ENCODE results near the gene EYA4. TPM values are rescaled to one million over a fixed set of nuclear protein-coding genes. Genes with fewer than 3 reads are reported as not detected.

EYA4 gene
- total and polyA plus RNA-seq, 7 donors = 0.01 to 8.6 (median 0.82) TPM; not detected in 2

GRCh38 chr6:133352046-133352445 lies 110.9 kb downstream of the EYA4 start:
- intact Hi-C loops (cut with DNase I) = no loop called here
- DNase-seq = no peak

GRCh38 chr6:133353061-133353460 lies 111.9 kb downstream of the EYA4 start:
- DNase-seq = no peak
- H3K27me3 ChIP-seq = no peaks in the 10 kb centered on the region
- no peaks in the 10 kb centered on the region for H3K36me3 ChIP-seq
- H3K27ac ChIP-seq = no peak overlapping the region
- WGBS, 2 donors = 0 to 44% methylated on average over 1 of the region's 1 CpG
- TF ChIP-seq EP300 (IDR thresholded peaks at IDR 0.05) (no peak), POLR2AphosphoS5 (IDR thresholded peaks at IDR 0.05) (no peak)
- no peak overlapping the region for H3K4me3 ChIP-seq
- H3K9me3 ChIP-seq = no peaks in the 10 kb centered on the region
- intact Hi-C loops (cut with DNase I) = no loop called here
- no peaks in the 10 kb centered on the region for H3K4me1 ChIP-seq

More at GRCh38 chr6:133352046-133352445, 110.9 kb downstream of the EYA4 start:
- Histone ChIP-seq H3K27me3 (no peaks in the 10 kb centered on the region), H3K9me3 (no peaks in the 10 kb centered on the region), H3K4me3 (no peak overlapping the region), H3K36me3 (no peaks in the 10 kb centered on the region), H3K27ac (no peak overlapping the region), H3K4me1 (no peaks in the 10 kb centered on the region)
- WGBS, 2 donors = 74 to 88% methylated on average over 1 of the region's 1 CpG
- TF ChIP-seq, protein P1, sequence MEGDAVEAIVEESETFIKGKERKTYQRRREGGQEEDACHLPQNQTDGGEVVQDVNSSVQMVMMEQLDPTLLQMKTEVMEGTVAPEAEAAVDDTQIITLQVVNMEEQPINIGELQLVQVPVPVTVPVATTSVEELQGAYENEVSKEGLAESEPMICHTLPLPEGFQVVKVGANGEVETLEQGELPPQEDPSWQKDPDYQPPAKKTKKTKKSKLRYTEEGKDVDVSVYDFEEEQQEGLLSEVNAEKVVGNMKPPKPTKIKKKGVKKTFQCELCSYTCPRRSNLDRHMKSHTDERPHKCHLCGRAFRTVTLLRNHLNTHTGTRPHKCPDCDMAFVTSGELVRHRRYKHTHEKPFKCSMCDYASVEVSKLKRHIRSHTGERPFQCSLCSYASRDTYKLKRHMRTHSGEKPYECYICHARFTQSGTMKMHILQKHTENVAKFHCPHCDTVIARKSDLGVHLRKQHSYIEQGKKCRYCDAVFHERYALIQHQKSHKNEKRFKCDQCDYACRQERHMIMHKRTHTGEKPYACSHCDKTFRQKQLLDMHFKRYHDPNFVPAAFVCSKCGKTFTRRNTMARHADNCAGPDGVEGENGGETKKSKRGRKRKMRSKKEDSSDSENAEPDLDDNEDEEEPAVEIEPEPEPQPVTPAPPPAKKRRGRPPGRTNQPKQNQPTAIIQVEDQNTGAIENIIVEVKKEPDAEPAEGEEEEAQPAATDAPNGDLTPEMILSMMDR (IDR thresholded peaks at IDR 0.05) = no peak
- TF ChIP-seq EP300 (IDR thresholded peaks at IDR 0.05) = no peak
- no peak for TF ChIP-seq POLR2AphosphoS5 (IDR thresholded peaks at IDR 0.05)
- TF ChIP-seq POLR2A (IDR thresholded peaks at IDR 0.05) = no peak

DNA sequence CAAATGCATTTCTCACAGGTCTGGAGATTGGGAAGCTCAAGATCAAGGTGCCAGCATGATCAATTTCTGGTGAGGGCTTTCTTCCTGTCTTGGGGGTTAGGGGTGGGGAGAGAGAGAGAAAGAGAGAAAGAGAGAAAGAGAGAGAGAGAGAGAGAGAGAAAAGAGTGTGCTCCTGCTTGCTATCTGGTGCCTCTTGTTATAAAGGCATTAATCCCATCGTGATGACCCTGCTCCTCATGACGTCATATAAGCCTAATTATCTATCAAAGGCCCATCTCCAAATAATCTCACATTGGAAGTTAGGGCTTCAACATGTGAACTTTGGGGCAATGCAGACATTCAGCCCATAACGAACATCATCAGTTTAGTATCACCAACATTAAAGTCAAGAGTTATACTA lies 114.8 kb downstream of the EYA4 start:
- no peaks in the 10 kb centered on the region for H3K4me1 ChIP-seq
- no peaks in the 10 kb centered on the region for H3K9me3 ChIP-seq
- no peak overlapping the region for H3K27ac ChIP-seq
- no peak for TF ChIP-seq POLR2AphosphoS5 (IDR thresholded peaks at IDR 0.05)
- TF ChIP-seq POLR2A (IDR thresholded peaks at IDR 0.05) = no peak
- TF ChIP-seq, protein P1 (IDR thresholded peaks at IDR 0.05) = no peak
- TF ChIP-seq EP300 (IDR thresholded peaks at IDR 0.05) = no peak
- no peaks in the 10 kb centered on the region for H3K36me3 ChIP-seq
- WGBS, 2 donors = 80 to 87% methylated on average over 3 of the region's 3 CpGs
- H3K27me3 ChIP-seq = no peaks in the 10 kb centered on the region
- intact Hi-C loops (cut with DNase I) = no loop called here
- no peak overlapping the region for H3K4me3 ChIP-seq
- no peak for DNase-seq

GRCh38 chr6:133358574-133359150 lies 117.5 kb downstream of the EYA4 start:
- Histone ChIP-seq H3K27ac (no peak overlapping the region), H3K36me3 (no peaks in the 10 kb centered on the region), H3K4me3 (no peak overlapping the region), H3K27me3 (no peaks in the 10 kb centered on the region), H3K4me1 (no peaks in the 10 kb centered on the region), H3K9me3 (no peaks in the 10 kb centered on the region)
- 69 to 72% methylated on average over 5 of the region's 5 CpGs for WGBS, 2 donors
- TF ChIP-seq POLR2A (IDR thresholded peaks at IDR 0.05) (no peak), EP300 (IDR thresholded peaks at IDR 0.05) (no peak), POLR2AphosphoS5 (IDR thresholded peaks at IDR 0.05) (no peak)
- TF ChIP-seq, protein P1 (IDR thresholded peaks at IDR 0.05) = no peak
- intact Hi-C loops (cut with DNase I) = no loop called here
- no peak for DNase-seq

- no peak overlapping the region for H3K4me3 ChIP-seq
- TF ChIP-seq EP300 (IDR thresholded peaks at IDR 0.05) = no peak
- intact Hi-C loops (cut with DNase I) = no loop called here
- H3K36me3 ChIP-seq = no peaks in the 10 kb centered on the region
- H3K9me3 ChIP-seq = no peaks in the 10 kb centered on the region
- no peaks in the 10 kb centered on the region for H3K4me1 ChIP-seq
- no peak overlapping the region for H3K27ac ChIP-seq
- H3K27me3 ChIP-seq = no peaks in the 10 kb centered on the region
- WGBS, 2 donors = 73 to 85% methylated on average over 1 of the region's 1 CpG
- DNase-seq = no peak
Observed at GRCh38 chr6:133359256-133359655, 118.1 kb downstream of the EYA4 start.

- H3K9me3 ChIP-seq = no peaks in the 10 kb centered on the region
- H3K27me3 ChIP-seq = no peaks in the 10 kb centered on the region
- TF ChIP-seq, protein P1 (IDR thresholded peaks at IDR 0.05) = no peak
- no peak for TF ChIP-seq POLR2A (IDR thresholded peaks at IDR 0.05)
- intact Hi-C loops (cut with DNase I) = no loop called here
- H3K36me3 ChIP-seq = no peaks in the 10 kb centered on the region
- H3K4me3 ChIP-seq = no peak overlapping the region
- WGBS, 2 donors = 93 to 99% methylated on average over 1 of the region's 1 CpG
- no peak for DNase-seq
- H3K4me1 ChIP-seq = no peaks in the 10 kb centered on the region
- no peak overlapping the region for H3K27ac ChIP-seq
Observed at GRCh38 chr6:133359760-133360159, 118.6 kb downstream of the EYA4 start.
